A673 (cell line): Measurements from ENCODE around the gene TSHB.

Experiments
- EZH2 ChIP-seq: fragments of 200-600 bp; sonication (generic); IDR thresholded peaks from 2 replicates; pipeline ENCODE4 v1.6.1; 2017; ENCODE audit warnings: borderline replicate concordance, low read depth, mild to moderate bottlenecking, mixed read lengths, antibody characterized with exemption, low read length; ENCODE audit not compliant: poor library complexity, severe bottlenecking
- TF ChIP-seq, protein P1 (sequence below): fragments of 300-800, 200-600 bp; sonication (generic); conservative IDR thresholded peaks from 2 replicates; pipeline ENCODE4 v1.5.1; 2017; ENCODE audit warnings: low read depth, mild to moderate bottlenecking, antibody characterized with exemption, low read length, moderate library complexity, mixed read lengths

DNA sequence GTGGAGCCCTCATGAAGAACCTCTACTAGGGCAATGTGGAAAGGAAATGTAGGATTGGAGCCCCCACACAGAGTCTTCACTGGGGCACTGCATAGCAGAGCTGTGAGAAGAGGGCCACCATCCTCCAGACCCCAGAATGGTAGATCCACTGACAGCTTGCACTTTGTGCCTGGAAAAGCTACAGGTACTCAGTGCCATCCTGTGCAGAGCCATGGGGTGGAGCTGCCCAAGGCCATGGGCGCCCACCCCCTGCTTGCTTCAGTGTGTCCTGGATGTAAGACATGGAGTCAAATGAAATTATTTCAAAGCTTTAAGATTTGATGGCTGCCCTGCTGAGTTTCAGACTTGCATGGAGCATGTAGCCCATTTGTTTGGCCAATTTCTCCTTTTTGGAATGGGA, 17.2 kb upstream of the TSHB start:
- TF ChIP-seq, protein P1, sequence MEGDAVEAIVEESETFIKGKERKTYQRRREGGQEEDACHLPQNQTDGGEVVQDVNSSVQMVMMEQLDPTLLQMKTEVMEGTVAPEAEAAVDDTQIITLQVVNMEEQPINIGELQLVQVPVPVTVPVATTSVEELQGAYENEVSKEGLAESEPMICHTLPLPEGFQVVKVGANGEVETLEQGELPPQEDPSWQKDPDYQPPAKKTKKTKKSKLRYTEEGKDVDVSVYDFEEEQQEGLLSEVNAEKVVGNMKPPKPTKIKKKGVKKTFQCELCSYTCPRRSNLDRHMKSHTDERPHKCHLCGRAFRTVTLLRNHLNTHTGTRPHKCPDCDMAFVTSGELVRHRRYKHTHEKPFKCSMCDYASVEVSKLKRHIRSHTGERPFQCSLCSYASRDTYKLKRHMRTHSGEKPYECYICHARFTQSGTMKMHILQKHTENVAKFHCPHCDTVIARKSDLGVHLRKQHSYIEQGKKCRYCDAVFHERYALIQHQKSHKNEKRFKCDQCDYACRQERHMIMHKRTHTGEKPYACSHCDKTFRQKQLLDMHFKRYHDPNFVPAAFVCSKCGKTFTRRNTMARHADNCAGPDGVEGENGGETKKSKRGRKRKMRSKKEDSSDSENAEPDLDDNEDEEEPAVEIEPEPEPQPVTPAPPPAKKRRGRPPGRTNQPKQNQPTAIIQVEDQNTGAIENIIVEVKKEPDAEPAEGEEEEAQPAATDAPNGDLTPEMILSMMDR = no peak
- no peak for TF ChIP-seq EZH2
